KG1 (cell line): ENCODE measurements around the gene CT45A10.
"Not testable (repeated sequence)": the region's sequence is repeated elsewhere in the genome, so short reads cannot be mapped to it uniquely, and the experiment has no call there.

Source experiments
- DNase-seq: peaks from one replicate; lab custom pipeline; 2025; lab: John Stamatoyannopoulos, UW

CT45A10 gene, protein sequence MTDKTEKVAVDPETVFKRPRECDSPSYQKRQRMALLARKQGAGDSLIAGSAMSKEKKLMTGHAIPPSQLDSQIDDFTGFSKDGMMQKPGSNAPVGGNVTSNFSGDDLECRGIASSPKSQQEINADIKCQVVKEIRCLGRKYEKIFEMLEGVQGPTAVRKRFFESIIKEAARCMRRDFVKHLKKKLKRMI

GRCh38 chrX:135893294-135893817, at the start of gene CT45A10, which contains the start of gene SAGE1:
Gene CT45A10 (minus strand): TSS chrX:135893444. CDS start chrX:135885344, 8,100 bp downstream.
Gene SAGE1 (plus strand): TSS chrX:135893716. CDS start chrX:135896243, 2,527 bp downstream.
- DNase-seq: no peak

DNA sequence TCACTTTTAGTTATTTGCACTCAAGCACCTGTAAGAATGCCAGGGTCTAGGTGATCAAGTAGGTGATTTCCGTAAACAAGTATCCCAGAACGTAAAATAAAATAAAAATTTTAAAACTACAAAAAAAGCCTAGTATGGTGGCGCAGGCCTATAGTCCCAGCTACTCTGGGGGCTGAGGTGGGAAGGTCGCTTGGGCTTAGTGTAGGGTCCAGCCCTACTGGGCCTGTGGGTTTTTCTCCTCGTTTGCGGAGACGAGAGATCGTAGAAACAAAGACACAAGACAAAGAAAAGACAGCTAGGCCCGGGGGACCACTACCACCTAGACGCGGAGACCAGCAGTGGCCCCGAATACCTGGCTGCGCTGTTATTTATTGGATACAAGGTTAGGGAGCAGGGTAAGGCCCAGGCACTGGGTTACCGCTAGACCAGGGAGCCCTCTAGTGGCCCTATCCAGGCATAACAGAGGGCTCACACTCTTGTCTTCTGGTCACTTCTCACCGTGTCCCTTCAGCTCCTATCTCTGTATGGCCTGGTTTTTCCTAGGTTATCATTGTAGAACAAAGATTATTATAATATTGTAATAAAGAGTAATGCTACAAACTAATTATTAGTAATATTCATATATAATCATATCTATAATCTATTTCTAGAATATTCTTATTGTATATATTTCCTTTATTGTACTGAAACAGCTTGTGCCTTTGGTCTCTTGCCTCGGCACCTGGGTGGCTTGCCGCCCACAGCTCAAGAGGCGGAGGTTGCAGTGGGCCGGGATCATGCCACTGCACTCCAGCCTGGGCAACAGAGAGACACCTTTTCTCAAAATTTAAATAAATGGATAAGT, 38.6 kb upstream of the CT45A10 start:
- peak; percentile 0 for DNase-seq

GRCh38 chrX:135927897-135928296, 34.7 kb upstream of the CT45A10 start:
- no peak for DNase-seq

DNA sequence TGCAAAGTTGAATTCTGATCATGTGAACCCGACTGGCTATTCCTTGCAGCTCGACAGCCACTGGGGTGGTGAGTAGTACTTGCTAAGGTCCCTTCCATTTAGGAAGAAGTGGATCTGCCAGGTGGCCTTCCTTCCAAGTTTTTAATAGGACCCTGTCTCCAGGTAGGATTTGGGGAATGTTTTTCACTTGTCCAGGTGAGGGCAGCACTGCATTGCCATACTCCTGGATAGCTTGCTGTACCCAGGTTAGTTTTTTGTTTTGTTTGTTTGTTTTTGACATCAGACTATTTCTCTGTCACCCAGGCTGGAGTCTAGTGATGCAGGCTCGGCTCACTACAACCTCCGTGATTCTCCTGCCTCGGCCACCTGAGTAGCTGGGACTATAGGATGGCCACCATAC, 30.1 kb upstream of the CT45A10 start:
- no peak for DNase-seq

GRCh38 chrX:135920516-135920915, 27.3 kb upstream of the CT45A10 start:
- not testable (repeated sequence) for DNase-seq

GRCh38 chrX:135914404-135914803, 21.2 kb upstream of the CT45A10 start:
- DNase-seq: no peak

DNA sequence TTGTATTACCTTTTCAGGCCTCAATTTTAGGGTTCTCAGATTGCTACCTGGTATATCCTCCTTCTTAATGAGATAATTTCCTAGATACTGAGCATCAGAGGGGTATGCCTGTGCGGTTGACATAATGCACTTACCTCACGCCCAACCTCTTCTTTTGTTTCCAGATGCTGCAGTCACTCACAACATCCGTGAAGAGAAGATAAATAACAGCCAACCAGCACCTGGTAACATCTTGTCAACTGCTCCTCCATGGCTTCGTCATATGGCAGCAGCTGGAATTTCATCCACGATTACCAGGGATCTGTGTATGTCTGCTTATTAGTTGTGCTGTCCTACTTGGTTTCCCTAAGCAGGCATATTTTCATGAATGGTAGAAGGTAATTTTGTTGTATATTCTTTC, 17.0 kb upstream of the CT45A10 start:
- DNase-seq: no peak

GRCh38 chrX:135892781-135893180, 463 bp downstream of the CT45A10 start:
- DNase-seq: no peak

DNA sequence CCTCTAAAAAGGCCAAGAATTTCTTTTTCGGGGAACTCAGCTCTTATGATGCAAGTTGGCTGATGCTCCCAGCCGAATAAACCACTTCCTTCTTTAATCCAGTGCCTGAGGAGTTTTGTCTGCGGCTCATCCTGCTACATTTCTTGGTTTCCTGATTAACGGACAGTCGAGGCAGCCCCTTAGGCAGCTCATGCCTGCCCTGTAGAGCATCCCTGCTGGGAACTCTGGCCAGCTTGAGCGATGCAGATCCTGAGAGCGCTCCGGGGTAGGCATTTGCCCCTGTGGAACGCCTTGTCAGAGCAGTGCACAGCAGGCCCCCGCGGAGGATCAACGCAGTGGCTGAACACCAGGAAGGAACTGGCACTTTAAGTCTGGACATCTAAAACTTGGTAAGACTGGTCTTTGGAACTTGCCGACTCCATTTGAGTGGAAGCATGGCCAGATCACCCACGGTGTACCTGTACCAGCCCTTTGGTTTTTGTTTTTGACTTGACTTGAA, 3.1 kb downstream of the CT45A10 start:
- DNase-seq: no peak

- DNase-seq: not testable (repeated sequence)
These were observed 4.3 kb downstream of the CT45A10 start for GRCh38 chrX:135888976-135889375.

DNA sequence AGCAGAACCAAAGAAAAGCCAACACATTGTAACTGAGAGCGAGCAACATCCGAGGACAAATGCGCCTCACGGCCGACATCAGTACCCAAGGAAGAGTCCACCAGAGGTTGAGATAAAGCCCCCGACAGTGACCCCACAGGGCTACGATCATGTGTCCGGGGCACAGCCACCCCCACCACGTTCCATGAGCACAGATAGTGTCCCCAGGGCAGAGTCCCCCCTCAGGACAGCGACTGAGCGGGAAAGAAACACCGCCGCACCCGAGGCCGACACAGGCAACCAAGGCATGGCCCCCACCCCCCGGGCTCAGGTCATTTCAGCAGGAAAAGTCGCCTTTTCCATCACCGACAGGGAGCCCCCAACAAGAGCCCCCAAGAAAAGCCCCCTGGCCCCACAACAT, 5.0 kb downstream of the CT45A10 start:
- not testable (repeated sequence) for DNase-seq

DNA sequence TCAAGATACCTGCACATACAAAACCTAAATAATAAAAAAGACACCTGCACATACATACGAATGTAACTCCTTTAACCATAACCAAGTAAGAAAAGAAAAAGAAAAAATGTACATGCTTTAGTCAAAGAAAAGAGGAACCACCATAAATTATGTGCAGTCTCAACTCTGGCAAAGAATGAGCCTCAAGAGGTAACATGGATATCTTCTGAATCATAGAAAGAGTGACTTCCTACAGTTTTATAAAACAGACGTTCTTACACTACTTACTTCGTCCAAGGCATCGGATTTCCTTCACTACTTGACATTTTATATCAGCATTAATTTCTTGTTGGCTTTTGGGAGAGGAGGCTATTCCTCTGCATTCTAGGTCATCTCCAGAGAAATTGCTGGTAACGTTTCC, 10.5 kb downstream of the CT45A10 start:
- DNase-seq: not testable (repeated sequence)

DNA sequence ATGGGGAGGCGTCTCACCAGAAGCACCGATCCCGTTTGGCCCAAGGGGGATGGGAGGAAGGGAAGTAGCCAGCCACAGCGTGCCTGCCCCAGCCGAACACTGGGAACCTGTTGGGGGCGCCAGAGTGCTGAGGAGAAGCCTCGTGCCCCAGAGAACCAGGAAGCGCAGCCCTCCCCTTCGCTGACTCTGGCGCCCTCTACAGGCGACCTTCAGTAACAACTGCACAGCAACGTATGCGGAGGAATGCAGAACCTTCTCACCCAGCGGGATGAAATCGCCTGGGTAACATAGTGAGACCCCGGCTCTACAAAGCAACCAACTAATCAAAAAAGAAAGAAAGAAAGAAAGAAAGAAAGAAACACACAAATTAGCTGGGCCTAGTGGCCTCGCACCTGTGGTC, 21.5 kb downstream of the CT45A10 start, which contains the start of gene CT45A9:
Gene CT45A9 (minus strand): TSS at position 101 of the 400 bp plus-strand sequence. CDS start 3,751 bp downstream, outside the sequence.
- DNase-seq: not testable (repeated sequence)

GRCh38 chrX:135854438-135854837, 38.8 kb downstream of the CT45A10 start, which contains the start of gene CT45A8:
Gene CT45A8 (minus strand): TSS chrX:135854538. CDS start chrX:135850783, 3,755 bp downstream.
- not testable (repeated sequence) for DNase-seq

DNA sequence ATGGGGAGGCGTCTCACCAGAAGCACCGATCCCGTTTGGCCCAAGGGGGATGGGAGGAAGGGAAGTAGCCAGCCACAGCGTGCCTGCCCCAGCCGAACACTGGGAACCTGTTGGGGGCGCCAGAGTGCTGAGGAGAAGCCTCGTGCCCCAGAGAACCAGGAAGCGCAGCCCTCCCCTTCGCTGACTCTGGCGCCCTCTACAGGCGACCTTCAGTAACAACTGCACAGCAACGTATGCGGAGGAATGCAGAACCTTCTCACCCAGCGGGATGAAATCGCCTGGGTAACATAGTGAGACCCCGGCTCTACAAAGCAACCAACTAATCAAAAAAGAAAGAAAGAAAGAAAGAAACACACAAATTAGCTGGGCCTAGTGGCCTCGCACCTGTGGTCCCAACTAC, 56.1 kb downstream of the CT45A10 start, which contains the start of gene CT45A7:
Gene CT45A7 (minus strand): TSS at position 101 of the 400 bp plus-strand sequence. CDS start 3,747 bp downstream, outside the sequence.
- not testable (repeated sequence) for DNase-seq
